H1 (cell line): ENCODE results near the gene C15orf61. TPM values are rescaled to one million over a fixed set of nuclear protein-coding genes. Genes with fewer than 3 reads are reported as not detected.

Experiments
- FOSL1 ChIP-seq: IDR thresholded peaks from 2 replicates; pipeline ENCODE4 v1.6.1; 2011; ENCODE audit warnings: mild to moderate bottlenecking, low read depth, low read length, moderate library complexity; ENCODE audit not compliant: insufficient read depth
- JUND ChIP-seq: IDR thresholded peaks from 2 replicates; pipeline ENCODE4 v1.6.1; 2011; ENCODE audit warnings: mild to moderate bottlenecking, improper control_type of control experiment, low read length
- KDM1A ChIP-seq: fragments of 200-600, 300-600 bp; sonication (generic); IDR thresholded peaks from 2 replicates; pipeline ENCODE4 v1.7.1; 2016; ENCODE audit warnings: mild to moderate bottlenecking, low read length, borderline replicate concordance
- SAP30 ChIP-seq: fragments of 300-600 bp; sonication (generic); IDR thresholded peaks from 2 replicates; pipeline ENCODE4 v1.7.1; 2012; ENCODE audit warnings: low read length, moderate library complexity, mild to moderate bottlenecking, inconsistent platforms; ENCODE audit not compliant: insufficient read depth, insufficient replicate concordance
- polyA plus RNA-seq, 7 experiments: library from polyadenylated mRNA; depleted of rRNA in 3 of 7; stranded (reverse) in 5 of 7; unstranded in 2 of 7; fragments of >200 nt in 5 of 7; fragments of 200-250 nt in 2 of 7; gene quantifications; 1 replicate in 5 of 7; 2 replicates in 1 of 7; 4 replicates in 1 of 7; pipeline versions ENCODE4 v1.2.1 to v1.2.3, GENCODE V29; 2011 to 2013; ENCODE audit warnings: missing spikeins in 2 of 7, mixed read lengths in 2 of 7
- total RNA-seq: library from RNA; stranded (reverse); fragmentation: NEBNext Ultra II Directional; extraction: Animal tissue kit (Norgen Biotek cat#: 25700); gene quantifications from 2 replicates; pipeline ENCODE4 v1.2.1, GENCODE V29; 2021

The C15orf61 gene
- total and polyA plus RNA-seq, 2 of the 8 experiments (the other 6 are each of a cell fraction or from before 2014, with no cell fraction given) = 1.7 to 2.0 TPM

GRCh38 chr15:67524235-67524634 is 3.3 kb downstream of the C15orf61 start (continued):
- TF ChIP-seq SAP30 = no peak
- no peak for TF ChIP-seq KDM1A
- TF ChIP-seq JUND = no peak
- no peak for TF ChIP-seq FOSL1
- TF ChIP-seq, all 59 proteins: peak for 0
